ENCODE data around the gene WASF2.

The WASF2 gene

DNA sequence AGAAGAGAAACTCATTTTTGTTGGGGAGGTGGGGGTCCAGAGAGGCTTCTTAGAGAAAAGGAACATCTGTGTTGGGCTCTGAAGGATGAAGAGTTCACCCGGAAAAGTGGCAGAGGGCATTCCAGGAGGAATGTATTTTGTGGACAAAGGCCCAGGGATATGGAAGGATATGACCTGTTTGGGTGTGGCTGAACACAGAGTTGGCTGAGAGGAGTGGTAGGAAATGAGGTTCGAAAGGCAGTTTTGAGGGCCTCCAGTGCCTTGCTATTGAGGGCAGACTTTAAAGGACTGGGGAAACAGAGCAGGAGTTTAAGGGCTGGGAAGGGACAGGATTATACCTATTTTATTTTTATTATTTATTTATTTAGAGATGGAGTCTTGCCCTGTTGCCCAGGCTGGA lies 27.3 kb upstream of the WASF2 start:
- DNase-seq, result no peak
- H2AFZ ChIP-seq (ENCODE audit: low read depth, low read length), result no peak overlapping the region
- no peaks in the 10 kb centered on the region for H3K36me3 ChIP-seq (ENCODE audit: insufficient read depth, low read length)
- H3K27me3 ChIP-seq (ENCODE audit: insufficient read depth, low read length, poor library complexity), result no peaks in the 10 kb centered on the region
- no peaks in the 10 kb centered on the region for H4K20me1 ChIP-seq (ENCODE audit: insufficient read depth, low read length)
- no peaks in the 10 kb centered on the region for H3K4me1 ChIP-seq (ENCODE audit: insufficient read depth, low read length)
- no peak overlapping the region for H3K27ac ChIP-seq (ENCODE audit: low read length)
- H3K4me2 ChIP-seq (ENCODE audit: insufficient read depth, low read length), result no peak overlapping the region
- TF ChIP-seq, protein P1, sequence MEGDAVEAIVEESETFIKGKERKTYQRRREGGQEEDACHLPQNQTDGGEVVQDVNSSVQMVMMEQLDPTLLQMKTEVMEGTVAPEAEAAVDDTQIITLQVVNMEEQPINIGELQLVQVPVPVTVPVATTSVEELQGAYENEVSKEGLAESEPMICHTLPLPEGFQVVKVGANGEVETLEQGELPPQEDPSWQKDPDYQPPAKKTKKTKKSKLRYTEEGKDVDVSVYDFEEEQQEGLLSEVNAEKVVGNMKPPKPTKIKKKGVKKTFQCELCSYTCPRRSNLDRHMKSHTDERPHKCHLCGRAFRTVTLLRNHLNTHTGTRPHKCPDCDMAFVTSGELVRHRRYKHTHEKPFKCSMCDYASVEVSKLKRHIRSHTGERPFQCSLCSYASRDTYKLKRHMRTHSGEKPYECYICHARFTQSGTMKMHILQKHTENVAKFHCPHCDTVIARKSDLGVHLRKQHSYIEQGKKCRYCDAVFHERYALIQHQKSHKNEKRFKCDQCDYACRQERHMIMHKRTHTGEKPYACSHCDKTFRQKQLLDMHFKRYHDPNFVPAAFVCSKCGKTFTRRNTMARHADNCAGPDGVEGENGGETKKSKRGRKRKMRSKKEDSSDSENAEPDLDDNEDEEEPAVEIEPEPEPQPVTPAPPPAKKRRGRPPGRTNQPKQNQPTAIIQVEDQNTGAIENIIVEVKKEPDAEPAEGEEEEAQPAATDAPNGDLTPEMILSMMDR (IDR thresholded peaks at IDR 0.05; ENCODE audit: borderline replicate concordance, extremely low read depth, low read length, poor library complexity, severe bottlenecking), result no peak
- no peak for TF ChIP-seq EZH2 (IDR thresholded peaks at IDR 0.05; ENCODE audit: borderline replicate concordance, low read depth, low read length, severe bottlenecking)
- ATAC-seq (ENCODE audit: insufficient read depth, low read depth), result no peak
- no peak overlapping the region for H3K9ac ChIP-seq (ENCODE audit: low read depth, low read length)
- H3K9me3 ChIP-seq (ENCODE audit: insufficient read depth, low read length, severe bottlenecking), result no peaks in the 10 kb centered on the region
- H3K79me2 ChIP-seq (ENCODE audit: insufficient read depth, low read length), result no peaks in the 10 kb centered on the region
- no peak overlapping the region for H3K4me3 ChIP-seq (ENCODE audit: low read depth in 1 of 2, low read length in 2 of 2)

DNA sequence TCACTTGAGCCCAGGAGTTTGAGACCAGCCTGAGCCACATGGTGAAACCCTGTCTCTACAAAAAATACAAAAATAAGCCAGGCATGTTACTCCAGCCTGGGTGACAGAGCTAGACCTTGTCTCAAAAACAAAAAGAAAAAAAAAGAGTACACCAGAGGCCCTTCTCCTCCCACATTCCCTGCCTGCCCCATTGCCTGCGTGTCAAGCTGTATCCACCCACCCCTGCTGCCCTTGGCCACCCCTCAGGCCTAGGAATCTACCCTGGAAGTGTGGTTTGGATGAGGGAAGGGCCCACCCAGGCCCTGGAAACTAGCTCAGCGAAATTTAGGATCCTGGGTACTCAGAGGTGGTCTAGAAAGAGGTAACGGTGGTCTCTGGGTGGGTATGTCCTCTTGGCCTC lies 25.7 kb upstream of the WASF2 start:
- ATAC-seq (ENCODE audit: insufficient read depth, low read depth), result no peak
- Histone ChIP-seq H3K27me3 (ENCODE audit: insufficient read depth, low read length, poor library complexity) (no peaks in the 10 kb centered on the region), H3K9me3 (ENCODE audit: insufficient read depth, low read length, severe bottlenecking) (no peaks in the 10 kb centered on the region), H3K36me3 (ENCODE audit: insufficient read depth, low read length) (no peaks in the 10 kb centered on the region), H3K79me2 (ENCODE audit: insufficient read depth, low read length) (no peaks in the 10 kb centered on the region), H3K27ac (ENCODE audit: low read length) (no peak overlapping the region), H3K9ac (ENCODE audit: low read depth, low read length) (no peak overlapping the region), H4K20me1 (ENCODE audit: insufficient read depth, low read length) (no peaks in the 10 kb centered on the region), H3K4me1 (ENCODE audit: insufficient read depth, low read length) (no peaks in the 10 kb centered on the region), H2AFZ (ENCODE audit: low read depth, low read length) (no peak overlapping the region; the same call in 1 of the 2 replicates), H3K4me2 (ENCODE audit: insufficient read depth, low read length) (no peak overlapping the region), H3K4me3 (ENCODE audit: low read depth in 1 of 2, low read length in 2 of 2) (no peak overlapping the region)
- TF ChIP-seq EZH2 (IDR thresholded peaks at IDR 0.05; ENCODE audit: borderline replicate concordance, low read depth, low read length, severe bottlenecking), result no peak
- TF ChIP-seq, protein P1 (IDR thresholded peaks at IDR 0.05; ENCODE audit: borderline replicate concordance, extremely low read depth, low read length, poor library complexity, severe bottlenecking), result no peak
- DNase-seq, result no peak

DNA sequence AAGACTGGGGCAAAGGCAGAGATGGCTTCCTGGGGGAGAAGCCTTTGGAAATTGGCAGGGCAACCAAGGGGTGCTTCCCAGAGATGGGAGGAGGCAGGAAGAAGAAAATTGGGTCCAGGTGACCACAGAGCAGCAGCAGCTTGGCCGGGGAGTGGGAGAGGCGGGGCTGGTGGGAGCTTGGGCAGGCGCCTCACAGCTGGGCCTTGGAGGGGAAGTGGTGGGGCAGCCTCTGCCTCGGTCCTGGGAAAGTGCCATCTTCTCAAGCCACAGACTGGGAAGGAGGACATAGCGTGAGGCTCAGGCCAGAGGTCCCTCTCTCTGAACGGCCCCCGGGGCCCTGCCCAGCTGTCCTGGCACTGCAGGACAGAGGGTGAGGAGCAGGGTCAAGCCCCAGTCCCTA lies 24.0 kb upstream of the WASF2 start:
- Histone ChIP-seq H3K4me2 (ENCODE audit: insufficient read depth, low read length) (no peak overlapping the region), H2AFZ (ENCODE audit: low read depth, low read length) (no peak overlapping the region), H3K36me3 (ENCODE audit: insufficient read depth, low read length) (no peaks in the 10 kb centered on the region), H3K27ac (ENCODE audit: low read length) (no peak overlapping the region), H4K20me1 (ENCODE audit: insufficient read depth, low read length) (no peaks in the 10 kb centered on the region), H3K4me1 (ENCODE audit: insufficient read depth, low read length) (no peaks in the 10 kb centered on the region), H3K9me3 (ENCODE audit: insufficient read depth, low read length, severe bottlenecking) (no peaks in the 10 kb centered on the region), H3K9ac (ENCODE audit: low read depth, low read length) (no peak overlapping the region), H3K27me3 (ENCODE audit: insufficient read depth, low read length, poor library complexity) (no peaks in the 10 kb centered on the region), H3K79me2 (ENCODE audit: insufficient read depth, low read length) (no peaks in the 10 kb centered on the region), H3K4me3 (ENCODE audit: low read depth in 1 of 2, low read length in 2 of 2) (no peak overlapping the region)
- no peak for ATAC-seq (ENCODE audit: insufficient read depth, low read depth)
- no peak for TF ChIP-seq EZH2 (IDR thresholded peaks at IDR 0.05; ENCODE audit: borderline replicate concordance, low read depth, low read length, severe bottlenecking)
- TF ChIP-seq, protein P1 (IDR thresholded peaks at IDR 0.05; ENCODE audit: borderline replicate concordance, extremely low read depth, low read length, poor library complexity, severe bottlenecking), result no peak
- DNase-seq, result no peak

DNA sequence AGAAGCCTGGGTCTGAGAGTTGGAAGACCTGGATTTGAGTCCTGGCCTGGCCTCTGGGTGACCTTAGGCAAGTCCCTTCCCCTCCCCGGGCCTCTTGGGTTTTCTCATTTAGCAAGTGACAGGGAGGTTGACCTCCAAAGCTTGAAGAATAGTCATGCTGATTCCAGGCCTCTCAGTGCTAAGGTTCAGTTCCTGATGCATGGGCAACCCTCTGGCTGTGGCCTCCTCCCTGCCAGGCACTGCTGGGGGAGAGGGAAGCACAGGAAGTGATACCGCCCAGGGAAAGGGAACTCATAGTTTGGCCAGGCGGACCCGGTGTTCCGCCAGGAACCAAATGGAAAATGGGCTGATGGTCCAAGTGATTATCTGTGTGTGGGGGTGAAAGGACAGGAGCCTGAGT lies 23.6 kb upstream of the WASF2 start:
- H3K4me2 ChIP-seq (ENCODE audit: insufficient read depth, low read length), result no peak overlapping the region
- ATAC-seq (ENCODE audit: insufficient read depth, low read depth) (no peak), DNase-seq (no peak)
- no peaks in the 10 kb centered on the region for H4K20me1 ChIP-seq (ENCODE audit: insufficient read depth, low read length)
- no peaks in the 10 kb centered on the region for H3K79me2 ChIP-seq (ENCODE audit: insufficient read depth, low read length)
- no peak for TF ChIP-seq EZH2 (IDR thresholded peaks at IDR 0.05; ENCODE audit: borderline replicate concordance, low read depth, low read length, severe bottlenecking)
- TF ChIP-seq, protein P1 (IDR thresholded peaks at IDR 0.05; ENCODE audit: borderline replicate concordance, extremely low read depth, low read length, poor library complexity, severe bottlenecking), result no peak
- no peaks in the 10 kb centered on the region for H3K4me1 ChIP-seq (ENCODE audit: insufficient read depth, low read length)
- H3K9ac ChIP-seq (ENCODE audit: low read depth, low read length), result no peak overlapping the region
- H3K4me3 ChIP-seq (ENCODE audit: low read depth in 1 of 2, low read length in 2 of 2), result no peak overlapping the region
- H3K9me3 ChIP-seq (ENCODE audit: insufficient read depth, low read length, severe bottlenecking), result no peaks in the 10 kb centered on the region
- H3K27me3 ChIP-seq (ENCODE audit: insufficient read depth, low read length, poor library complexity), result no peaks in the 10 kb centered on the region
- H3K27ac ChIP-seq (ENCODE audit: low read length), result no peak overlapping the region
- H3K36me3 ChIP-seq (ENCODE audit: insufficient read depth, low read length), result no peaks in the 10 kb centered on the region
- no peak overlapping the region for H2AFZ ChIP-seq (ENCODE audit: low read depth, low read length)

Measured in DND-41 (cell line).